H54 (cell line): ENCODE data around the gene APEX1.

ENCODE experiments used
- DNase-seq: peaks from one replicate; pipeline ENCODE4 v3.0.0; 2011; ENCODE audit warnings: low spot score, mixed read lengths; ENCODE audit not compliant: insufficient read length
- FAIRE-seq: peaks from 3 replicates; lab custom pipeline; 2011; peaks lifted over from hg19 to GRCh38; lab: Jason Lieb, UNC
- POLR2A ChIP-seq: IDR thresholded peaks from 2 replicates; pipeline ENCODE4 v1.6.1; 2011; ENCODE audit warnings: low read depth, mild to moderate bottlenecking, low read length

APEX1 gene

DNA sequence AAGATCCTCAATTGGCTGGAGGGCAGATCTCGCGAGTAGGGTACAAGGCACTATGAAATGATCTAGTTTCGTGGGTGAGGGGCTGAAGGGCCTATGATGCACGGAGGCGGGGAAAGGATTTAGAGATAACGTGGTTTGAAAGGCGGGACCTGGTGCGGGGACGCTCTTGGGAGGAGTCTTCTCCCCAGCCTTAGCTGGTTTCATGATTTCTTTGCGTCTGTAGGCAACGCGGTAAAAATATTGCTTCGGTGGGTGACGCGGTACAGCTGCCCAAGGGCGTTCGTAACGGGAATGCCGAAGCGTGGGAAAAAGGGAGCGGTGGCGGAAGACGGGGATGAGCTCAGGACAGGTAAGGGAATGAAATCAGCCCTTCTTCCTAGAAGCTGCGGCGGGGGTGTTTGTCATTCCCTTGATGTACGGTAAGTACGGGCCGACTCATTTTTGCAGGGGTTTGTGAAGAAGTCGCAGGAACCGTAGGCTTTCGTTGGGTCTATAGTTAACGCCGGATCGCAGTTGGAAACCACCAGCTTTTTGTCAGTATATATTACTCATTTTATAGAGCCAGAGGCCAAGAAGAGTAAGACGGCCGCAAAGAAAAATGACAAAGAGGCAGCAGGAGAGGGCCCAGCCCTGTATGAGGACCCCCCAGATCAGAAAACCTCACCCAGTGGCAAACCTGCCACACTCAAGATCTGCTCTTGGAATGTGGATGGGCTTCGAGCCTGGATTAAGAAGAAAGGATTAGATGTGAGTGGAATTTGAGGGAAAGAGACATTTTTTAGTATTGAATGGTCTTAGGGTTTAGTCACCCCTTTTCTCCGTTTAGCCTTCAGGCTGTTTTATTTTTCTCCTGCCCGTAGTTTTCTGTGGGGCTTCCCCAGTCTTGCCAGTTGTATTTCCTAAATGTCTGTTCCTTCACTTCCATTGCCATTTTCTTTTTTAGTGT lies 602 bp downstream of the APEX1 start:
- peak; percentile 13 for DNase-seq
- FAIRE-seq, result no peak
- TF ChIP-seq POLR2A, result no peak

GRCh38 chr14:20456971-20457370 lies 1.9 kb downstream of the APEX1 start:
- no peak for TF ChIP-seq POLR2A
- no peak for FAIRE-seq
- DNase-seq, result no peak

DNA sequence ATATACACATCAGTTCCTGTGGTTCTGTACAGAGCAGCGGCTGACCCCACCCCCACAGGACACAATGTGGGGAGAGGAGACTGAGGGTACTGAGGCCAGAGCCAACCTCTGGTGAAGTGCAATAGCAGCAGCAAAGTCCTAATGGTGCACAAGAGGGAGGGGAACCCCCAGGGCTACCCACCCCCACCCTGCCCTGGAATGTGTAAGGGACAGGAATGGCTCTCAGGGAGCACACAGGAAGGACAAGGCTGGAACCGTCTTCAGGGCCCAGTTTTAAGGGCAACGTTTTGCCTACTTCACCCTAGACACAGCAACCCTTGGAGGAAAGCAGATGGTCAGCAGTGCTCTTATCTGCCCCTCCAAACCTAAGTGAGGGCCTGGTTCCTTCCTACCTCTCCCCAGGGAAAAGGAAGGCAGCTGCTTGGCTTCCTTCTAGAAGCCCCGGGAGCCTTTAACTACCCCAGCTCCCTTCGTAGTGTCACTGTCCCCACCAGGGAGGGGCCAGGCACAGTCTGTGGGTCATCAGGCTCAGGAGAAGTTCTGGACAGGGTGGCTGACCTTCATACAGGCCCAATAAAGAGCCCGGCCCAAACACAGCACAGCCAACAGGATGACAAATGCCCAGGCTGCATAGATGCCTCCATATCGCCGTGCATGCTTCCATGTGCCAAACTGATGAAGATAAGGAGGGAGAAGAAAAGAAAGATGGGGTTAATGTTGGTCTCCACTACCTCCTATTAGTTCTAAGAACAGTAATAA lies 3.2 kb downstream of the APEX1 start:
- no peak for TF ChIP-seq POLR2A
- FAIRE-seq, result no peak
- DNase-seq, result no peak

GRCh38 chr14:20460458-20461224 lies 5.6 kb downstream of the APEX1 start:
- DNase-seq (no peak), FAIRE-seq (no peak)
- TF ChIP-seq POLR2A, result no peak

DNA sequence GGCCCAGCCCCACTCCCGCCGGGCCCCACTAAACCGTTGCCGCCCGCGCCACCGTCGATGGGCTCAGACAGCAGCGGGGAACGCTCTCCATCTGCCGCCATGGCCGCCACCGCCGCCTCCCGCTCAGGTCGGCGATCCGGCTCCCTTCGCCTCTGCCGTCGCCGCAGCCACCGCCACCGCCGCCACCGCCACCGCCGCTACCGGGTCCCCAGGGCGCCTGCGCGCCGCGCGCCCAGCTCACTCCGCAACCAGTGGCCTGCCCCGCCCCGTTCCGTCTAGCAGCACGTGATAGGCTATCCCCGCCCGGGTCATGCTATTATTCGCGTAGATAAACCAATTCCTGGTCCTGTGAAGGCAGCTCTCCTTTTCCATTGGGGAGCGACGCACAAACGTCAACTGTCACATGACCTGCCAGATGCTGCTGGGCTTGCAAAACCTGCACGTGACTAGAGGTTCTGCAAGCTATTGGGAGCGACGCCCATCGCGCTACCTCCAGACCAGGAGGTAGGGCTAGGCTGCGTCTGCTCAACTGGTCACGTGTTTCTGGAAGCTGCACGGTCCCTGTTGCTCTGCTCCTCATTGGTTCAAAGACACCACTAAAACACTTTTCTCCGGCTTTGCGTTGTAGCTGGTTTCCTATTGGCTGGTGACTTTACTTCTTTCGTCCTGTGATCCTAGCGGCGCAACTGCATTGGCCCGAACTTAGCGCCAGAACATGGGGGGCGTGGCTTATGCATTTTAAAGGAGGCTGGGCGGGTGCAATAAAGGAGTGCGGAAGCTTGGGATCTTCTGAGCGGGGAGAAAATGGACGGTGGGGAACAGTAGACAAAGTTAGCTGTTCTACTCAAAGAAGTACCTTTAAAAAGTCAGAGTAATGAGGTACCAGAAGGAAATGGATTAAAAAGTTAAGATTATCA lies 6.5 kb downstream of the APEX1 start, which contains the start of gene PIP4P1:
Gene PIP4P1 (minus strand): TSS at position 210 of the 917 bp plus-strand sequence. CDS start 109 bp downstream, at position 101.
- peak; percentile 44 for DNase-seq
- FAIRE-seq, result peak; percentile 75
- peak; percentile 27; the same call in 1 of the 2 replicates for TF ChIP-seq POLR2A

DNA sequence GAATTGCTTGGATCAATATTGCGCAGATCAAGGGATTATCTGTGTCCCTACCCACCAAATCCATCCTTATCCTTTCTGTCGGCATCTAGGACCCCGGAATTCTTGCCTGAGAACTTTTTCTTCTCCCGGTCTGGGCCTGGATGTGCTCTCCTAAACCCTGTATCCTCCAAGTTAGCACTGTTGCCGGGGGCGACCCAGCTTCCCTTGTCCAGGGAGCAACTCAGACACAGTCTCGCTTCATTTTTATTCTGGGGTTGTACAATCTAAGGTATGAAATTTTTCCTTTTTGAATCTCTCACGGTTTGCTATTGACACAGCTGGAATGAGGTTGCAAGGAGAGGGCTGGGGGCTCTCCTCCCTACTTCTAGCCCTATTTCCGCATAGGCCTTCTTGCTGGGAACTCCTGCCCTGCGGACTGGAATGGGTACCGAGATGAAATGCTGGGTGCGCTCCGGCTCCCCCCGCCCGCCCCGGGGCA lies 13.8 kb downstream of the APEX1 start:
- no peak for FAIRE-seq
- no peak for DNase-seq

DNA sequence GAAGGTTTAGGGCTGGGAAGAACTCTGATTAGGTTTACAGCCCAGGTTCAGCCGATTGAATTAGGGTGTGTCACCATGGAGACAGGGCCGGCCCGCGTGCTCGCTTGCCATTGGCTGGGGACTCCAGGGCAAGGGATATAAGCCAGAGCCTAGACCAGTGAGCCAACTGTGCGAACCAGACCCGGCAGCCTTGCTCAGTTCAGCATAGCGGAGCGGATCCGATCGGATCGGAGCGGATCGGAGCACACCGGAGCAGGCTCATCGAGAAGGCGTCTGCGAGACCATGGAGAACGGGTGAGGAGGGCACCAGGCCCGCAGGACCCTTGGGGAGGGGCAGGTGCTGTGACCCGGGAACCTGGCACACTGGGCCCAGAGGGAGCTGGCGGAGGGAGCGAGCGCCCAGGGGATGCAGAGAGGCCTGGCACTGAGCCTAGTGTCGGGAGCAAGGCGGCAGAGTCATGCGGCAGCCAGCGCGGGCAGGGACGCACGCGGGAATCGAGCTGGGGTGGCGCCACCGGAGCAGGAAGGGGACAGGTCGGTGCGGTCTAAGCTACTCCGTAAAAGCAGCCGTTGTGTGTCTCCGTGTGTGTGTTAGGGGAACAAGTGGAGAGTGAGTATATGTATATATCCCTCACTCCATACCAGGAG lies 14.3 kb downstream of the APEX1 start, which contains the start of gene PNP:
Gene PNP (plus strand): TSS at position 165 of the 648 bp plus-strand sequence. CDS start 119 bp downstream, at position 284.
- peak; percentile 80 for TF ChIP-seq POLR2A
- peak; percentile 42 for DNase-seq
- no peak for FAIRE-seq

More for the DNA sequence above, 13.8 kb downstream of the APEX1 start:
- TF ChIP-seq POLR2A, result no peak

DNA sequence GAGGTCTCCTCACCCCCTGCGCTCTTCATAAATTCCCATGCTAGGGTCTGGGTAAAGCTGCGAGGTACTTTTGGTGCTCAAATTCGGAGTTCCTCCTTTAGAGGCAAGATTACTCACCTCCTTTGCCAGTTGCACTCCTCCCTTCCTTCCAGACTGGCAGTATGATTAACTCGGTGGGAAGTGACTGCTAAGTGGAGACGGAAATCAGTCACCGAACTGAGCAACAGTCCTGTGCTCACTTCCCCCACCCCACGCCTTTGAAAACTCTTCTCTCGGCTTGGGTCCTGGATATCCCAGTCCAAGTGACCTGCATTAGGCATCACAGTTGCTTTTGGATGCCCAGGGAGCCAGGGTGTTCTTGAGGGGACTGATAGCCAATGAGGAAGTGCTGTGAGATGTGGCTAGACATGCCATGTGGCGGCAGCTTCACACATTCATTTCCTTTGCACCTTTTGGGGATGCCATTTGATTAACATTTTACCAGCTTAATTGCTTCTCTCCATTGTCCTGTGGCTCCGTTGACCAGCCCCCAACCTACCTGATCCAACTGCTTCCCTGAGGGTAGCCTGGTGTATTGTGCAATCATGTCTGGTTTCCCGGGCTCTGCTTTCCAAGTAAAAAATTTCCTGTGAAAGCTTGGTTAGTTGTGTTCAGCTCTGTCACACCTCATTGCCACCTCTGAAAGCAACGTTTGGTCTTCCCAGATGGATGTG lies 15.0 kb downstream of the APEX1 start:
- no peak for TF ChIP-seq POLR2A
- DNase-seq (no peak), FAIRE-seq (no peak)

DNA sequence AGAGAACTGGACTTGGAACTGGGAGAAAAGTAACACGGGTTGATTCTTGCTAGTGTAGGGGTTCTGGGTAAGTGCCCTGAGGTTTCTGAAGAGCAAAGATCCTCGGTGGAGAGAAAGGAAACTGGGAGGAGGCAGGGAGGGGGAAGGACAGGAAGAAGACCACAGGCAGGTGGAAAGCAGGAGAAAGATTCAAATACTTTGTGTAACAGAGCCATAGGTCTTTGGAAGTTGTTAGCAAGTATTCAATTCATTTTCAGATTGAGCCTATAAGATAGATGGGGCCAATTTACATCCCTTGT lies 15.5 kb downstream of the APEX1 start:
- no peak for FAIRE-seq
- DNase-seq, result no peak

DNA sequence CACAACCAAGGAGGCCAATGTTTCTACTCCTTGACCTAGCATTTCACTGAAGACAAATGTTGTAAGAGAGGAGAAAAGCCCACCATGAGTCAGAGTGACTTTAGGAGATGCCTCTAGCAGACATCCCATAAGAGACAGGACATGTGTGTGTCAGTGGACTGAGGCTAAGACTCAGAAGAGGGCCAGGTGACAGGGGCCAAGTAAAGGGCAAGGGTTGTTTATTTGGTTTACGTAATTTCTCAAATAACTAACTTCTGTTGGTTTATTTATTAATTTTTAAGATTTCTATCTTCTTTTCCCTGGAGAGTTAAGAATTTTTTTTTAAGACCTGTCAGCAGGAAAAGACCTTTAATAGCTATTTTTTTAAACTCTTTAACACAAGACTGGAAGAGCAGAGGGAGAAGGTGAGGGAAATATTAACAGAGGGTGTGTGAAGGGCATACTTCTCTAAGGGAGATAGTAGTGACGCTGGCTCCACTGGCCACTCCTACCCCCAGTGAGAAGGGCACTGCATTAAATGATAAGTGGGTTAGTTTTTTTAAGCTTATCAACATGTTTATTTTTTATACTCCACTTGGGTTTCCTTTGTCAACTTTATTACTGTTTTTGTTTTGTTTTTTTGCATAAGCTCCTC lies 17.6 kb downstream of the APEX1 start:
- no peak for FAIRE-seq
- no peak for TF ChIP-seq POLR2A
- DNase-seq, result no peak

More for the DNA sequence above, 15.5 kb downstream of the APEX1 start:
- TF ChIP-seq POLR2A, result no peak

DNA sequence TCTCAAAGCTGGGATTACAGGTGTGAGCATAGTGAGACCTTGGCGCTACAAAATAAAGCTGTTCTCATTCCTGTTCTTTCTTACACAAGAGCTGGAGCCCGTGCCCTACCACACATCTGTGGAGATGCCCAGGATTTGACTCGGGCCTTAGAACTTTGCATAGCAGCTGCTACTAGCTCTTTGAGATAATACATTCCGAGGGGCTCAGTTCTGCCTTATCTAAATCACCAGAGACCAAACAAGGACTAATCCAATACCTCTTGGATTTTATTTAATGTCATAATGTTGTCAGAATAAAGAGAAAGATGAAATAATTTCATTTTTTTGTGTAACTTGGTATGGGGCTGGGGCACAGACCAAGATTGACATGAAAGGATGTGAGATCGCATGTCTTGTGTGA lies 21.8 kb downstream of the APEX1 start:
- DNase-seq (no peak), FAIRE-seq (no peak)
- TF ChIP-seq POLR2A, result no peak
